ENCODE measurements around the gene PRKCA.

DNA sequence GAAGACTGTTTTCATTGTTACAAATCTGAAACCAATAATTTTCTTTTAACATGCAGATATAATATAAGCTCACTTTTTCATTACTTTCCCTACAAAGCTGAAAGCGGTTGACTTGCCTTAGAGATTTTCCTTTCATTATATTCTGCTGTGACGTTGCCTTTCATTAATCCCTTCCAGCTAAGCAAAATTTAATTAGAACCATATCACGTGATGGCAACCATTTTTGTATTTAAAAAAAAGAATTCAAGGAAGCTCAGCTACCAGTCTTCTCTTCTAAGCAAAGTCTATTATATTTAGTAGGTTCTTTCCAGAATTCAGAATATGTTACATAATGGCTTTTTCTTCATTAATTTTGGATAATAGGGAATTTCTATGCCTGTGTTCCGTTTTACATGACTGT lies 186.5 kb downstream of the PRKCA start:
- TF ChIP-seq, protein P1, sequence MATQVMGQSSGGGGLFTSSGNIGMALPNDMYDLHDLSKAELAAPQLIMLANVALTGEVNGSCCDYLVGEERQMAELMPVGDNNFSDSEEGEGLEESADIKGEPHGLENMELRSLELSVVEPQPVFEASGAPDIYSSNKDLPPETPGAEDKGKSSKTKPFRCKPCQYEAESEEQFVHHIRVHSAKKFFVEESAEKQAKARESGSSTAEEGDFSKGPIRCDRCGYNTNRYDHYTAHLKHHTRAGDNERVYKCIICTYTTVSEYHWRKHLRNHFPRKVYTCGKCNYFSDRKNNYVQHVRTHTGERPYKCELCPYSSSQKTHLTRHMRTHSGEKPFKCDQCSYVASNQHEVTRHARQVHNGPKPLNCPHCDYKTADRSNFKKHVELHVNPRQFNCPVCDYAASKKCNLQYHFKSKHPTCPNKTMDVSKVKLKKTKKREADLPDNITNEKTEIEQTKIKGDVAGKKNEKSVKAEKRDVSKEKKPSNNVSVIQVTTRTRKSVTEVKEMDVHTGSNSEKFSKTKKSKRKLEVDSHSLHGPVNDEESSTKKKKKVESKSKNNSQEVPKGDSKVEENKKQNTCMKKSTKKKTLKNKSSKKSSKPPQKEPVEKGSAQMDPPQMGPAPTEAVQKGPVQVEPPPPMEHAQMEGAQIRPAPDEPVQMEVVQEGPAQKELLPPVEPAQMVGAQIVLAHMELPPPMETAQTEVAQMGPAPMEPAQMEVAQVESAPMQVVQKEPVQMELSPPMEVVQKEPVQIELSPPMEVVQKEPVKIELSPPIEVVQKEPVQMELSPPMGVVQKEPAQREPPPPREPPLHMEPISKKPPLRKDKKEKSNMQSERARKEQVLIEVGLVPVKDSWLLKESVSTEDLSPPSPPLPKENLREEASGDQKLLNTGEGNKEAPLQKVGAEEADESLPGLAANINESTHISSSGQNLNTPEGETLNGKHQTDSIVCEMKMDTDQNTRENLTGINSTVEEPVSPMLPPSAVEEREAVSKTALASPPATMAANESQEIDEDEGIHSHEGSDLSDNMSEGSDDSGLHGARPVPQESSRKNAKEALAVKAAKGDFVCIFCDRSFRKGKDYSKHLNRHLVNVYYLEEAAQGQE (IDR thresholded peaks at IDR 0.05; ENCODE audit: low read depth, low read length): no peak
- TF ChIP-seq NR2F1 (conservative IDR thresholded peaks at IDR 0.05) (no peak), RELA (IDR thresholded peaks at IDR 0.05; ENCODE audit: borderline replicate concordance, partially characterized antibody) (no peak), POLR2A (IDR thresholded peaks at IDR 0.05; ENCODE audit: low read depth, low read length) (no peak), NR2C2 (IDR thresholded peaks at IDR 0.05; ENCODE audit: borderline replicate concordance, control insufficient read depth, insufficient read length, low read depth) (no peak), SRF (IDR thresholded peaks at IDR 0.05; ENCODE audit: low read depth in 2 of 2, low read length in 2 of 2) (no peak), CEBPB (IDR thresholded peaks at IDR 0.05; ENCODE audit: borderline replicate concordance in 1 of 2, low read depth in 2 of 2, low read length in 2 of 2) (no peak), RBBP5 (conservative IDR thresholded peaks at IDR 0.05) (no peak), POLR2AphosphoS5 (IDR thresholded peaks at IDR 0.05; ENCODE audit: low read length) (no peak), FOXK2 (IDR thresholded peaks at IDR 0.05) (no peak), EP300 (IDR thresholded peaks at IDR 0.05; ENCODE audit: borderline replicate concordance in 1 of 2, control insufficient read depth in 1 of 2, low read depth in 2 of 2, low read length in 2 of 2) (no peak)
- TF ChIP-seq, protein P2, sequence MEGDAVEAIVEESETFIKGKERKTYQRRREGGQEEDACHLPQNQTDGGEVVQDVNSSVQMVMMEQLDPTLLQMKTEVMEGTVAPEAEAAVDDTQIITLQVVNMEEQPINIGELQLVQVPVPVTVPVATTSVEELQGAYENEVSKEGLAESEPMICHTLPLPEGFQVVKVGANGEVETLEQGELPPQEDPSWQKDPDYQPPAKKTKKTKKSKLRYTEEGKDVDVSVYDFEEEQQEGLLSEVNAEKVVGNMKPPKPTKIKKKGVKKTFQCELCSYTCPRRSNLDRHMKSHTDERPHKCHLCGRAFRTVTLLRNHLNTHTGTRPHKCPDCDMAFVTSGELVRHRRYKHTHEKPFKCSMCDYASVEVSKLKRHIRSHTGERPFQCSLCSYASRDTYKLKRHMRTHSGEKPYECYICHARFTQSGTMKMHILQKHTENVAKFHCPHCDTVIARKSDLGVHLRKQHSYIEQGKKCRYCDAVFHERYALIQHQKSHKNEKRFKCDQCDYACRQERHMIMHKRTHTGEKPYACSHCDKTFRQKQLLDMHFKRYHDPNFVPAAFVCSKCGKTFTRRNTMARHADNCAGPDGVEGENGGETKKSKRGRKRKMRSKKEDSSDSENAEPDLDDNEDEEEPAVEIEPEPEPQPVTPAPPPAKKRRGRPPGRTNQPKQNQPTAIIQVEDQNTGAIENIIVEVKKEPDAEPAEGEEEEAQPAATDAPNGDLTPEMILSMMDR (IDR thresholded peaks at IDR 0.05 in 2 of 3, conservative IDR thresholded peaks at IDR 0.05 in 1 of 3; ENCODE audit: control insufficient read depth in 2 of 3, extremely low read depth in 1 of 3, insufficient read depth in 1 of 3, low read depth in 3 of 3, low read length in 3 of 3): no peak

Measured in GM12878 (cell line).